GM21526 (cell line): Measurements from ENCODE around the gene IQCC.
"Not testable (repeated sequence)": the region's sequence is repeated elsewhere in the genome, so short reads cannot be mapped to it uniquely, and the experiment has no call there.

Experiments used
- ATAC-seq: cut with Tn5 transposase; IDR thresholded peaks from one replicate; pipeline ENCODE4 v1.9.1; 2021; ENCODE audit warnings: moderate library complexity; ENCODE audit not compliant: unreplicated experiment, low FRiP score

Gene IQCC

DNA sequence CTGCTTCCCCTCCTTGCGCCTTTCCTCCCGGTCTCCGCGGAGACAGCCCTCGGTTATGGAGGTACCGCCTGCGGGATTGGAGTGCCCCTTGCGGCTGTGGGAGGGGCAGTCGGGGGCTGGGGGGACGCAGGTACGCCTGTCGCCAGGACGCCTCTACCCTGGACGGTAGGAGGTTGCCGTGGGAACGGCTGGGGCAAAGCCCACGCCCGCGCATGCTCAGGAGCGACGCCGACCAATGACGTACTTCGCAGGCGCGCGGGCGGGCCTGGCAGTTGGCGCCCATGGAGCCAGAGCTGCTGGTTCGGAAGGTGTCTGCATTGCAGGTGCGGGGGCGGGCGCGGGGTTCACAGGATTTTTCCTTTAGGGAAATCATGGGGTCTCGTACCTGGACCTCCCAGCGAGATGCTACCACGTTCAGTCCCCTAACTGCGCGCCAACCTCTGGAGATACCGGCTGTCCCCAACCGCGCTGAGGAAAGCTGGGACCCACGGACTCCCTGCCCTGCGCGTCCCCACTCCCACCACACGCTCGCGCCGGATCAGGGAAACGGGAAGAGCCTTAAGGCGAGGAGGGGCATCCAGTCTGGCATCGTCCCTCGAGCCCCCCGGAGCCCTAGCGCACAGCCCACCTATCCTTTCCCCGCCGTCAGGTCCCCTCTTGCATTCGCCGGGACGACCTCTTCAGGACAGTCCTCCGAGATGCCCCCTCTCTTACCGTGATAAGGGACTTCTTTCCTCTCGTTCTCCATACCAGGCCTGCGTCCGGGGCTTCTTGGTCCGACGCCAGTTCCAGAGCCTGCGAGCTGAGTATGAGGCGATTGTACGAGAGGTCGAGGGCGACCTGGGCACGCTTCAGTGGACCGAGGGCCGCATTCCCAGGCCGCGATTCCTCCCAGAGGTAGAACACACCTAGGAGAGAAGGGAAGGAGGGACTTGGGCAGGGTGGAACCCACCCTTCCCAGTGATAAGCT lies at the start of gene IQCC:
Gene IQCC (plus strand): TSS at position 271 of the 970 bp plus-strand sequence. CDS start 11 bp downstream, at position 282.
- ATAC-seq, result peak; percentile 40

DNA sequence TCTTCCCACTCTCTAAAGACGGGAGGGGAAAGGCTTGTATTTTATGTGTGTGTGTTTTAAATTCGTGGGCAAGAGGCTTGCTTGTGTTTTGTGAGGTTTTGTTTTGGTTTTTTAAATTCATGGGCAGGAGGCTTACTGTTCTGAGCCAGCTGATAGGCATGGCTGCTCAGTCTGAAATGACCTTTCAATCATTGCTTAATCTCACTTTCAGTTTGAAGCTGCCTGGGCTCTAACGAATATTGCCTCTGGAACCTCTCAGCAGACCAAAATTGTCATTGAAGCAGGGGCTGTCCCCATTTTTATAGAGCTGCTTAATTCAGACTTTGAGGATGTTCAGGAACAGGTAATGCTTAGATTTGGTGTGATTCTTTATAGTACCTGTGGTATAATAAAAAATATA lies 46.3 kb upstream of the IQCC start:
- ATAC-seq, result no peak

- no peak for ATAC-seq
Observed at GRCh38 chr1:32163405-32163804, 42.1 kb upstream of the IQCC start.

DNA sequence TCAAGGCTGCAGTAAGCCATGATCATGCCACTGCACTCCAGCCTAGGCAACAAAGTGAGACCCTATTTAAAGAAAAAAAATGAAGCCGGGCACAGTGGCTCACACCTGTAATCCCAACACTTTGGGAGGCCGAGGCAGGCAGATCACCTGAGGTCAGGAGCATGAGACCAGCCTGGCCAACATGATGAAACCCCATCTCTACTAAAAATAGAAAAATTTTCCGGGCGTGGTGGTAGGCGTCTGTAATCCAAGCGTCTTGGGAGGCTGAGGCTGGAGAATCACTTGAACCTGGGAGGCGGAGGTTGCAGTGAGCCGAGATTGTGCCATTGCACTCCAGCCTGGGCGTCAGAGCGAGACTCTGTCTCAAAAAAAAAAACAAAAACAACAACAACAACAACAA lies 39.8 kb upstream of the IQCC start:
- not testable (repeated sequence) for ATAC-seq

DNA sequence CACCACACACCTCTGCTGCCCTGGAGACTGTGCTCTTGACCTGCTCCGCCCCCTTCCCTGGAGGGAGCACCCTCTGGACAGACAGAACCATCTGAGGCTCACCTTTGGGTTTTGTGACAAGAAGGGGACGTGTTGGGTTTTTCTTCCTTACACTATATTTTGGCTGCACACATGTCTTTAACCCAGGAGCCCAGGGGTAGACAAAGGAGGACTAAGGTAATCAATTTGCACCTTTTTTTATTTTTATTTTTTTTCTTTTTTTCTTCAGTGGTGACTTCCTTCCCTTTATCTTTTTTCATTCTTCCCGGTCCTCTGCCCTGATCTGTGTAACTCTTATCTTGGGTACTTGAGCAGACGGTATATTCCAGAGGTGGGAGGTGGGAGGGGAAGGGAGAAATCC lies 34.5 kb upstream of the IQCC start:
- ATAC-seq, result no peak

GRCh38 chr1:32172621-32173245 lies 32.7 kb upstream of the IQCC start:
- ATAC-seq, result no peak

DNA sequence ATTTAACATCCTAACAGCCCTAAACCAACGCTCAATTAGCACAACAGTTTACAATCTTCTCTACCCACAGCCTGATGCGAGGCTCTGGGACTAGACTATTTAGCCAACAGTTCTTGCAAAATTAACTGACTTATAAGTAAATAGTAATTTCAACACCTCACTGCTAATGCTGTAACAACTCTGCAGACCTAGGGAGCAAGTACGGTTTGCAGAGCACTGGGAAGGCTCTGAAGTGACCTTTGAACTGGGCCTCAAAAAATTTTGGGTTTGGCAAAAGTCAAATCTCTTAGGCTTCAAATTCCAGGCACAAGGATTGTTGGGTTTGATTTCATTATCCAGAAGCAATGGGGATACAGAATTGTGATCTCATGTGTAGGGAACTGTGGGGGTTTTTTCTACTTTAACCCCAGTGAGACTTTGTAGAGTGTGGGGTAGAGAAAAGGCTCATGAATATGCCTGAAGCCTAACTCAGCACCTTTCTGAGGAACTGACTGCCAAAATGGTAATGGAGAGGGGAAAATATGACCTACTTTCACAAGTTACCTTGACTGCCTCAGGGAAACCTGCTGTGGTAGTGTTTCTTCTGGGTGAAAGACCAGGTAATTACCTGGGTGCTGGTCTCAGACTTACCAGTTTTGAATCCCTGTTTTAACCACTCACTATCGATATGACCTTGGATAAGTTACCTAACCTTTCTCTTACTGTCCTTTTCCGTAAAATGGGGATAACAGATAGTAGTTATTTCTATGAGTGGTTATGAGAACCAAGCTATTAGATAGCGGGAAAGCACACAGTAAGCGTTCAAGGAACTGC lies 26.9 kb upstream of the IQCC start:
- no peak for ATAC-seq

DNA sequence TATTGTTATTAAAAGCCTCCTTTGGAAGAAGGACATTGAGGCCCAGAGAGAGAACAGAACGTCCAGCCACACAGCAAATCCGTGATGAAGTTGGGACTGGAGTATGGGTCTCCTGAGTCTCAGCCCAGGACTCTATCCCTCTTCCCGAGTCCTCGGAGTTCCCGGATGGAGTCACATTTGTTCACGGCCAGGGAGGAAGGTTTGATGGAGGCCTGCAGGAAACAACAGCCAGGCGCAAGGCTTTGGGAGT lies 26.4 kb upstream of the IQCC start:
- peak; percentile 6 for ATAC-seq

DNA sequence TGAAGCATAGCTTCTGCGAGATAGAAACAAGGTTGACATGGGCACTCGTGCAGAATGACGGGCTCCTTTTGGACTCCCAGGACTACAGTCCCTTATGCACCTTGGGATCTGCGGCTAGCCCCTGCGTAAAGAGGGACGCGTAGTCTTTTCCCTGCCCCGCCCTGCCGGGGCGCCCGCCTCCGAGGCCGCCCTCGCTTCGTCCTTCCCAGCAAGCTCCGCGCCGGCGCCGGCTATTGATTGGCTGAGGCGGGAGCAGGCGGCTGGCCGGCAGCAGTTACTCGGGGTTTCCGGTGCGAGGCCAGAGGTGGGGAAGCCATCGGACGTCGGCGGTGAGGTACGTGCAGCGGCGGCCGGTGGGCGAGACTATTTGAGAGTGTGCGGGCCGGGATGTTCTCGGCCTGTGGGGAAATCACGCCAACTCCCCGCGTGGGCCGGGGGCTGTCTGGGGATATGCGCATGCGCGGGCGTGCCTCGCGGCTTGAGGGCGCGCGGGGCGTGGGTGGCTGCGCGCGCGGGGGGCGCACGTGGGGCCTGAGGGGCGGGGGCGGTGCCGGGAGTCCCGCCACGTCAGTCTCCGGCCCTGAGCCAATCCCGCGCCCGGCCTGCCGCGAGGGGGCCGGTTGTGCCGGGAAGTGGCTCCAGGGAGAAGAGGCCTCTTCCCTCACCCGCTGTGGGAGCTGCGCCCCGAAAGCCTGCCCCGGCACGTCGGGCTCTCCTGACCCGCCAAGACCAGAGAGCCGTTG lies 25.9 kb upstream of the IQCC start, which contains the start of gene TXLNA:
Gene TXLNA (plus strand): TSS at position 233 of the 743 bp plus-strand sequence. CDS start 671 bp downstream, outside the sequence.
- peak; percentile 69 for ATAC-seq

DNA sequence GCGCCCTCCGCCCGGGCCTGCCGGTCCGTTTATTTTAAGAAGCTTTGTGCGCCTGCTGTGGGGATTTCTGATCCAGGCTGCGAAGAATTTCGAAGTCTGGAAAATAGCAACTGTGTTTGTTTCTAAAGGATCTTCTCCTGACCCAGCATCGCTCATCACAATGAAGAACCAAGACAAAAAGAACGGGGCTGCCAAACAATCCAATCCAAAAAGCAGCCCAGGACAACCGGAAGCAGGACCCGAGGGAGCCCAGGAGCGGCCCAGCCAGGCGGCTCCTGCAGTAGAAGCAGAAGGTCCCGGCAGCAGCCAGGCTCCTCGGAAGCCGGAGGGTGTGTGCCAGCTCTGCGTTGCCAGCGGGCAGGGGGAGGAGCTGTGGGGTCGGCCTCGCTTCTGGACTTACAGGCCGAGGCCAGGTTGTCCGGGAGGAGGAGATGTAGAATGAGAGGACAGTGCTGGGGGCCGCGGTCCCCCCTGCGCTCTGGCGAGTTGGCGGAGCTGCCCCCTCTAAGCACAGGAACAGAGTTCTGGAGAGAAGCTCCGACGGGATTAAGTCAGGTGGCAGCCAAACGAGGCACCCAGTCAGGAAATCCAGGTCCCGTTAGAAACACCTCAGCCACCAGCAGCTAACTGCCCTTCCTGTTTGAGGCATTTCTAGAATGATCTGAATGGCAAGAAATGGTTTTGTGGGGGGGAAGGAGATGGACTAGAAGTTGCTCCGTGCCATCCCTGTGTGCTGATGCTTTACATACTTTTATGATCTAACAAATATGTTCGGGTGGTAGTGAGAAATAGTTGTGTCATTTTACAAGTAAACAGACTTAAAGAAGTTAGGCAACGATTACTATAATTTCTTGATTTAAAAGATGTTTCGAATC lies 25.0 kb upstream of the IQCC start:
- no peak for ATAC-seq

- ATAC-seq, result no peak
Observed at GRCh38 chr1:32181065-32181464, 24.4 kb upstream of the IQCC start.

- ATAC-seq, result no peak
Observed at GRCh38 chr1:32181563-32181962, 23.9 kb upstream of the IQCC start.

DNA sequence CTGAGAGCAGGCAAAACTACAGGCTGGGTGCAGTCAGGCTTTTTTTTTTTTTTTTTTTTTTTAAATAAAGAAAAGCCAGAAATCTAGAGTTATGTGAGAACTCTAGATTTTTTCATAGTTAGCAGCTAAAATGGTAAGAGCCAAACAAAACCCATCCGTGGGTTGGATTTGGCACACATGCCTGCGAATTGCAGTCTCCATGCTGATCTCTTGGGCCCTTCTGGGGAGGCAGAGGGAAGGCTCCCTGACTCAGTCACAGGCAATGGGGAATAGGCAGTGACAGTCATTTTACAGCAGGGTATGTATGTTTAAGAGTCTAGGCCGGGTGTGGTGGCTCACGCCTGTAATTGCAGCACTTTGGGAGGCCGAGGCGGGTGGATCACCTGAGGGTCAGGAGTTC lies 23.4 kb upstream of the IQCC start:
- no peak for ATAC-seq

DNA sequence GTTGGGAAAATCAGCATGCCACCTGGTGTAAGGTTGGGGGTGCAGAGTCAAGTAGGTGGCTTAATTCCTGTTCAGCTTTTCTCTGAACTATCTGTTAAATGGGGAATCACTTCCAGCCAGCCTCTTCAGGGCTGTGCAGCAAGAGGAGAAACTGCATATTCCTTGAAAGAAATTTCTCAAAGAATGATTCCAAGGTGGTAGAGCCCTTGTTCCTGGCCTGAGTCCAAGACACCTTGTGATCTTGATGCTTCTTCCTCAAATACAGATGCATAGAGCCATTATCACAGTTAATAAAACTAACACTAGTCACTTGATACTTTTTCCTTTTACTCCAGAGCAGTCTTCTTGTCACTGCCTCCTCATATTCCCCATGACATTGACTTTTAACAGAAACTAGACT lies 20.8 kb upstream of the IQCC start:
- no peak for ATAC-seq

- no peak for ATAC-seq
Observed at GRCh38 chr1:32186077-32186476, 19.4 kb upstream of the IQCC start.

DNA sequence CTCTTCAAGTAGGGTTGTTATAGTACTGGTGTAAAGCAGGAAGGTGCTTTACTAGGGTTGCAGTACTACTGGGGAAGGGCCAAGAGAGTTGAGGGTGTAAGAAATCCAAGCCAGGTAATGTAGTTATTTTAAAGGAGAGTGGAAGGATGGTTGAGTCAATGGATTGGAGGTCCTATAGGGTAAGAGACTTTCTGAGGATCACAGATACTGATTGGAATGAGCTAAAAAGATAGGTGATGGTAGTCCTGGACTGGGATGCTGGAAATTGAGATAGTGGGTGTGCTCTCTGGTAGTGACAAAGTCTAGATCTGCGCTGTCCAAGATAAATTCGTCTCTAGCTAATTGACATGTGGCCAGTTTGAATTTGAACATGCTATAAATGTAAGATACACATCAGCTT lies 19.0 kb upstream of the IQCC start:
- ATAC-seq, result no peak

DNA sequence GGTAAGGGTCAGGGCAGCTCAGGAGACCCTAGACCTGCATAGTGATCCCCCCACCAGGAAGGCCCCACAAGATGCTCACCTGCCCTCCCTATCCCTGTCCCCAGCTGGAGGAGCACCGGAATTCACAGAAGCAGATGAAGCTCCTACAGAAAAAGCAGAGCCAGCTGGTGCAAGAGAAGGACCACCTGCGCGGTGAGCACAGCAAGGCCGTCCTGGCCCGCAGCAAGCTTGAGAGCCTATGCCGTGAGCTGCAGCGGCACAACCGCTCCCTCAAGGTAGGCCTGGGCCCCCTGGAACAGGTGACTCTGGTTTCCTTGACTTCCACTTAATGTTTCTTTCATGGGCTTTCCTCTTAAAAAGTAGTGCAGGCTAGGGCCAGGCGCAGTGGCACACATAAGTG lies 17.6 kb upstream of the IQCC start:
- no peak for ATAC-seq

- ATAC-seq, result no peak
Observed at GRCh38 chr1:32192220-32192948, 13.1 kb upstream of the IQCC start.

GRCh38 chr1:32194984-32195383 lies 10.5 kb upstream of the IQCC start:
- ATAC-seq, result no peak
